Adrenal gland (tissue), 5 donors: Measurements from ENCODE around the gene FBXO22.

Experiments
- CTCF ChIP-seq, 6 experiments: fragments of 450-650 bp in 4 of 6; fragments of 200-600 bp in 2 of 6; sonication (generic) in 1 of 6; IDR thresholded peaks; 1 replicate in 5 of 6; 2 replicates in 1 of 6; pipeline versions ENCODE4 v1.5.1 to v1.8.0; 2016 to 2021; ENCODE audit warnings: antibody characterized with exemption in 6 of 6, mild to moderate bottlenecking in 2 of 6, moderate library complexity in 1 of 6
- POLR2A ChIP-seq, 2 donors: fragments of 450-650 bp; IDR thresholded peaks; one replicate each; pipeline ENCODE4 v1.6.1; 2017; ENCODE audit warnings: antibody characterized with exemption in 2 of 2, mild to moderate bottlenecking in 2 of 2, moderate library complexity in 1 of 2
- donor health status: DM: no; HTN: no; CAD: no.

DNA sequence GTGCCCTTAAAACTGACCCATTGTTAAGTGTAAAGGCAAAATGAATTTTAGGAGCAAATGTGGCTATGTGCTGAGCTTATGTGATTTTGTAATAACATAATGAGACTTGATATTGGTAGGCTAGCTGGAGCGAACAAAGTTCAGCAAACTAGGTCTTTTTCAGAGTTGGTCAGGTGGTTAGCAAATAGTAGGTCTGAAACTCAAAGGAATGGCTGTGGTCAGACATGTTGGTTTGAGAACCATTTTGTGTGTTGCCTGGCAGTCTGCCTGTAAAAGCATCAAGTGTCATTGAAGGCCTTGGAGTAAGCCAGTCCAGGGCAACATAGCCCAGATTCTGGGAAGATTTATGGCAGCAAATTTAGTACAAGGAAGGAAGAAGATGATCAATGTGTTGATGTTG is 16.4 kb downstream of the FBXO22 start:
- TF ChIP-seq CTCF (IDR thresholded peaks at IDR 0.05) = no peak
- TF ChIP-seq POLR2A (IDR thresholded peaks at IDR 0.05) = no peak
